SK-N-SH (cell line): ENCODE results near the gene ILDR1. TPM values are rescaled to one million over a fixed set of nuclear protein-coding genes. Genes with fewer than 3 reads are reported as not detected.

Source experiments
- CTCF ChIA-PET: fragments of 300-600, 350-600 bp; formaldehyde crosslinking; extraction: SDS; loops from one replicate; lab custom pipeline; 2021; lab: Yijun Ruan, JAX
- POLR2A ChIA-PET: fragments of 350-600 bp; sonication (Branson Sonifier 250); formaldehyde crosslinking; extraction: SDS; loops from one replicate; lab custom pipeline; 2020; ENCODE audit warnings: antibody characterized with exemption, inconsistent platforms; lab: Yijun Ruan, JAX
- DNase-seq: peaks from one replicate; pipeline ENCODE4 v3.0.0; 2012
- H2AFZ ChIP-seq: fragments of 200-600 bp; sonication (generic); 2 replicates; pipeline ENCODE4 v1.8.1; 2016; ENCODE audit warnings: antibody characterized with exemption, mild to moderate bottlenecking, low read depth
- H3F3A ChIP-seq: fragments of 200-600 bp; sonication (generic); replicated peaks from 2 replicates; pipeline ENCODE3; 2016; ENCODE audit warnings: antibody characterized with exemption, mild to moderate bottlenecking; ENCODE audit not compliant: insufficient read depth
- H3K27ac ChIP-seq, 2 experiments: fragments of 200-500 bp in 1 of 2; fragments of 200-600 bp in 1 of 2; sonication (Bioruptor generic) in 1 of 2; sonication (generic), shearing (Covaris generic) in 1 of 2; 2 replicates each; pipeline versions ENCODE4 v1.5.1 to v1.6.1; 2014 to 2016; ENCODE audit warnings: low read depth in 2 of 2, inconsistent platforms in 1 of 2, low read length in 1 of 2, mild to moderate bottlenecking in 1 of 2, mixed read lengths in 1 of 2
- H3K27me3 ChIP-seq: fragments of 200-600 bp; sonication (generic), shearing (Covaris generic); 2 replicates; pipeline ENCODE4 v1.6.1; 2016; ENCODE audit warnings: mixed run types; ENCODE audit not compliant: insufficient read depth
- H3K36me3 ChIP-seq, 2 experiments: fragments of 200-500 bp in 1 of 2; fragments of 200-600 bp in 1 of 2; sonication (Bioruptor generic) in 1 of 2; sonication (generic) in 1 of 2; replicated peaks in 1 of 2; 2 replicates each; pipeline versions ENCODE3 to v1.5.1; 2014 to 2016; ENCODE audit warnings: low read length in 1 of 2, mild to moderate bottlenecking in 1 of 2; ENCODE audit not compliant: insufficient read depth in 2 of 2, control insufficient read depth in 1 of 2
- H3K4me1 ChIP-seq, 2 experiments: fragments of 200-500 bp in 1 of 2; fragments of 200-600 bp in 1 of 2; sonication (Bioruptor generic) in 1 of 2; sonication (generic), shearing (Covaris generic) in 1 of 2; 2 replicates each; pipeline versions ENCODE4 v1.5.1 to v1.6.1; 2014 to 2016; ENCODE audit warnings: low read depth in 1 of 2, low read length in 1 of 2, mixed run types in 1 of 2; ENCODE audit not compliant: insufficient read depth in 2 of 2, control insufficient read depth in 1 of 2
- H3K4me2 ChIP-seq: fragments of 200-600 bp; sonication (generic), shearing (Covaris generic); 2 replicates; pipeline ENCODE4 v1.6.1; 2017; ENCODE audit warnings: mixed run types
- H3K4me3 ChIP-seq, 2 experiments: fragments of 200-500 bp in 1 of 2; fragments of 200-600 bp in 1 of 2; sonication (Bioruptor generic) in 1 of 2; sonication (generic), shearing (Covaris generic) in 1 of 2; 2 replicates each; pipeline versions ENCODE4 v1.5.1 to v1.8.1; 2014 to 2016; ENCODE audit warnings: low read depth in 2 of 2, inconsistent platforms in 1 of 2, low read length in 1 of 2, mild to moderate bottlenecking in 1 of 2, mixed read lengths in 1 of 2, moderate library complexity in 1 of 2
- H3K79me2 ChIP-seq: fragments of 200-600 bp; sonication (generic); 2 replicates; pipeline ENCODE4 v1.8.1; 2017; ENCODE audit warnings: mild to moderate bottlenecking; ENCODE audit not compliant: insufficient read depth
- H3K9ac ChIP-seq: fragments of 200-600 bp; sonication (generic); 2 replicates; pipeline ENCODE4 v1.6.1; 2017; ENCODE audit warnings: mixed run types
- H3K9me2 ChIP-seq: fragments of 200-600 bp; sonication (generic); 2 replicates; pipeline ENCODE4 v1.6.1; 2017; ENCODE audit warnings: mixed run types
- H3K9me3 ChIP-seq: fragments of 200-600 bp; sonication (generic); 2 replicates; pipeline ENCODE4 v1.6.1; 2017; ENCODE audit warnings: mixed run types, mild to moderate bottlenecking, moderate library complexity
- H4K20me1 ChIP-seq: fragments of 200-600 bp; sonication (generic); 2 replicates; pipeline ENCODE4 v1.6.1; 2017; ENCODE audit warnings: mild to moderate bottlenecking, mixed run types; ENCODE audit not compliant: insufficient read depth
- CHD2 ChIP-seq: fragments of 150-350 bp; IDR thresholded peaks from 2 replicates; pipeline ENCODE4 v1.6.1; 2018; ENCODE audit warnings: low read length; ENCODE audit not compliant: partially characterized antibody
- ELF1 ChIP-seq: IDR thresholded peaks from 2 replicates; pipeline ENCODE4 v1.4.0; 2012
- EP300 ChIP-seq, 2 experiments: IDR thresholded peaks; 2 replicates each; pipeline versions ENCODE4 v1.4.0 to v1.6.1; 2012; ENCODE audit warnings: borderline replicate concordance in 1 of 2, low read depth in 1 of 2, low read length in 1 of 2
- EZH2phosphoT487 ChIP-seq: fragments of 200-600 bp; sonication (generic); IDR thresholded peaks from 2 replicates; pipeline ENCODE4 v1.6.1; 2017; ENCODE audit warnings: low read depth, mixed run types, mild to moderate bottlenecking, antibody characterized with exemption, moderate library complexity, borderline replicate concordance
- FOSL2 ChIP-seq: IDR thresholded peaks from 2 replicates; pipeline ENCODE4 v1.4.0; 2012; ENCODE audit warnings: low read depth, mild to moderate bottlenecking, moderate library complexity, borderline replicate concordance
- FOXM1 ChIP-seq: IDR thresholded peaks from 2 replicates; pipeline ENCODE4 v1.4.0; 2012; ENCODE audit warnings: low read depth, mild to moderate bottlenecking
- GATA2 ChIP-seq: sonication (generic); formaldehyde crosslinking; IDR thresholded peaks from 2 replicates; pipeline ENCODE4 v1.5.0; 2020; ENCODE audit warnings: mild to moderate bottlenecking, missing genetic modification reagents
- MEF2A ChIP-seq: IDR thresholded peaks from 2 replicates; pipeline ENCODE4 v1.4.0; 2012; ENCODE audit warnings: low read depth, borderline replicate concordance
- POLR2AphosphoS5 ChIP-seq: IDR thresholded peaks from 2 replicates; pipeline ENCODE4 v1.6.1; 2012; ENCODE audit warnings: low read depth, low read length
- RFX5 ChIP-seq: IDR thresholded peaks from 2 replicates; pipeline ENCODE4 v1.6.1; 2012; ENCODE audit warnings: mild to moderate bottlenecking, improper control_type of control experiment, low read length
- SIN3A ChIP-seq: IDR thresholded peaks from 2 replicates; pipeline ENCODE4 v1.6.1; 2012; ENCODE audit warnings: low read depth, mild to moderate bottlenecking, low read length, moderate library complexity, borderline replicate concordance
- SMC3 ChIP-seq: IDR thresholded peaks from 2 replicates; pipeline ENCODE4 v1.6.1; 2012; ENCODE audit warnings: low read depth, low read length, improper control_type of control experiment
- TAF1 ChIP-seq: IDR thresholded peaks from 2 replicates; pipeline ENCODE4 v1.6.1; 2012; ENCODE audit warnings: low read depth, mild to moderate bottlenecking, low read length, moderate library complexity, borderline replicate concordance
- TCF12 ChIP-seq: IDR thresholded peaks from 2 replicates; pipeline ENCODE4 v1.4.0; 2012
- TEAD4 ChIP-seq: IDR thresholded peaks from 2 replicates; pipeline ENCODE4 v1.4.0; 2012; ENCODE audit warnings: mild to moderate bottlenecking, borderline replicate concordance; ENCODE audit not compliant: insufficient read depth
- WGBS: methylation state at CpG from one replicate; pipeline ENCODE4 v1.1.6; 2017; ENCODE audit warnings: low lambda C conversion rate; 5-methylcytosine and 5-hydroxymethylcytosine counted together
- polyA plus RNA-seq, 3 experiments: library from polyadenylated mRNA; depleted of rRNA; stranded (reverse); fragments of >200 nt; gene quantifications; 2 replicates each; pipeline ENCODE4 v1.2.3, GENCODE V29; 2012
- TF ChIP-seq, protein P1 (sequence below): IDR thresholded peaks from 2 replicates; pipeline ENCODE4 v1.4.0; 2012; ENCODE audit warnings: low read depth
- TF ChIP-seq, protein P2 (sequence below): fragments of 150-350 bp; IDR thresholded peaks from 2 replicates; pipeline ENCODE4 v1.6.1; 2017; ENCODE audit warnings: antibody characterized with exemption, low read length, low read depth, borderline replicate concordance
- TF ChIP-seq, protein P3 (sequence below): IDR thresholded peaks from 2 replicates; pipeline ENCODE4 v1.4.0; 2012; ENCODE audit warnings: low read depth, borderline replicate concordance

ILDR1 gene
- polyA plus RNA-seq, 1 of the 3 experiments (the other 2 are of a cell fraction), result 0.02 TPM

GRCh38 chr3:122010506-122010905, 11.5 kb downstream of the ILDR1 start:
- 3% methylated on average over 2 of the region's 2 CpGs for WGBS
- H3K9me3 ChIP-seq, result no peaks in the 10 kb centered on the region
- CTCF ChIA-PET, result interaction anchor here (1.9 kb wide), 1 partner anchor 14 kb away, joined by 8 read pairs; no protein-coding TSS in a partner anchor
- no peaks in the 10 kb centered on the region for H3K9me2 ChIP-seq
- H3K9ac ChIP-seq, result no peak overlapping the region
- no peaks in the 10 kb centered on the region for H4K20me1 ChIP-seq
- H3K36me3 ChIP-seq, result no peaks in the 10 kb centered on the region
- no peak overlapping the region for H2AFZ ChIP-seq
- H3F3A ChIP-seq, result no peaks in the 10 kb centered on the region
- H3K79me2 ChIP-seq, result no peaks in the 10 kb centered on the region
- no peak overlapping the region for H3K4me3 ChIP-seq
- no peaks in the 10 kb centered on the region for H3K4me1 ChIP-seq
- H3K4me2 ChIP-seq, result no peak overlapping the region
- POLR2A ChIA-PET, result no interaction called here
- H3K27me3 ChIP-seq, result peaks cover 3% of the 10 kb centered on the region; the same call in 1 of the 2 replicates
- TF ChIP-seq MEF2A (no peak), CHD2 (no peak), ELF1 (no peak), EP300 (IDR thresholded peaks at IDR 0.05; ENCODE audit: borderline replicate concordance in 1 of 2, low read depth in 1 of 2, low read length in 1 of 2) (no peak), SIN3A (no peak), TAF1 (no peak), SMC3 (no peak), EZH2phosphoT487 (no peak), TEAD4 (no peak), GATA2 (no peak), FOXM1 (no peak), RFX5 (no peak), TCF12 (no peak), POLR2AphosphoS5 (no peak)
- TF ChIP-seq, protein P1, sequence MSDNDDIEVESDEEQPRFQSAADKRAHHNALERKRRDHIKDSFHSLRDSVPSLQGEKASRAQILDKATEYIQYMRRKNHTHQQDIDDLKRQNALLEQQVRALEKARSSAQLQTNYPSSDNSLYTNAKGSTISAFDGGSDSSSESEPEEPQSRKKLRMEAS, result no peak
- TF ChIP-seq, protein P2, sequence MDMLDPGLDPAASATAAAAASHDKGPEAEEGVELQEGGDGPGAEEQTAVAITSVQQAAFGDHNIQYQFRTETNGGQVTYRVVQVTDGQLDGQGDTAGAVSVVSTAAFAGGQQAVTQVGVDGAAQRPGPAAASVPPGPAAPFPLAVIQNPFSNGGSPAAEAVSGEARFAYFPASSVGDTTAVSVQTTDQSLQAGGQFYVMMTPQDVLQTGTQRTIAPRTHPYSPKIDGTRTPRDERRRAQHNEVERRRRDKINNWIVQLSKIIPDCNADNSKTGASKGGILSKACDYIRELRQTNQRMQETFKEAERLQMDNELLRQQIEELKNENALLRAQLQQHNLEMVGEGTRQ, result no peak
- TF ChIP-seq, protein P3, sequence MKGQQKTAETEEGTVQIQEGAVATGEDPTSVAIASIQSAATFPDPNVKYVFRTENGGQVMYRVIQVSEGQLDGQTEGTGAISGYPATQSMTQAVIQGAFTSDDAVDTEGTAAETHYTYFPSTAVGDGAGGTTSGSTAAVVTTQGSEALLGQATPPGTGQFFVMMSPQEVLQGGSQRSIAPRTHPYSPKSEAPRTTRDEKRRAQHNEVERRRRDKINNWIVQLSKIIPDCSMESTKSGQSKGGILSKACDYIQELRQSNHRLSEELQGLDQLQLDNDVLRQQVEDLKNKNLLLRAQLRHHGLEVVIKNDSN, result no peak
- DNase-seq, result no peak
- H3K27ac ChIP-seq, result no peak overlapping the region

- DNase-seq, result no peak
- Histone ChIP-seq H3K27me3 (no peaks in the 10 kb centered on the region; the same call in 1 of the 2 replicates), H3K9me2 (no peaks in the 10 kb centered on the region), H2AFZ (no peak overlapping the region), H3K27ac (no peak overlapping the region), H3K79me2 (no peaks in the 10 kb centered on the region), H3K4me1 (no peaks in the 10 kb centered on the region; a peak in 1 of 4 replicates), H3K4me3 (no peak overlapping the region), H3K36me3 (no peaks in the 10 kb centered on the region), H4K20me1 (no peaks in the 10 kb centered on the region), H3K9me3 (no peaks in the 10 kb centered on the region), H3K4me2 (no peak overlapping the region), H3K9ac (no peak overlapping the region), H3F3A (no peaks in the 10 kb centered on the region)
- CTCF ChIA-PET, result interaction anchor here (0.6 kb wide), 1 partner anchor 1439 kb away, joined by 3 read pairs; no protein-coding TSS in a partner anchor
- WGBS, result 13% methylated on average over 2 of the region's 2 CpGs
- TF ChIP-seq, protein P3, result no peak
- no peak for TF ChIP-seq SMC3
- TF ChIP-seq TEAD4, result no peak
- TF ChIP-seq FOSL2, result no peak
- POLR2A ChIA-PET, result no interaction called here
These were observed 13.9 kb downstream of the ILDR1 start for GRCh38 chr3:122008166-122008565.
